ENCODE results near the gene CHFR. TPM values are rescaled to one million over a fixed set of nuclear protein-coding genes. Genes with fewer than 3 reads are reported as not detected.

The CHFR gene
- total RNA-seq, 1 experiment from 2014 or later: 49.5 TPM

GRCh38 chr12:132853285-132854092 lies 33.9 kb downstream of the CHFR start:
- CTCF ChIA-PET: no interaction called here
- no peak for DNase-seq
- Mint-ChIP-seq H3K27me3 (ENCODE audit: unreplicated experiment) (no peaks in the 10 kb centered on the region), H3K4me1 (ENCODE audit: low read depth, unreplicated experiment) (no peaks in the 10 kb centered on the region), H3K4me3 (ENCODE audit: low read depth, unreplicated experiment) (no peak overlapping the region), H3K9me3 (ENCODE audit: low read depth, unreplicated experiment) (no peaks in the 10 kb centered on the region), H3K27ac (ENCODE audit: unreplicated experiment) (no peak overlapping the region), H3K36me3 (ENCODE audit: insufficient read depth, unreplicated experiment) (peaks cover 76% of the 10 kb centered on the region)
- BruUV-seq (replicated peaks): no TSS peak
- intact Hi-C loops (cut with micrococcal nuclease; ENCODE audit: unreplicated experiment): no loop called here
- no peak for TF ChIP-seq CTCF (IDR thresholded peaks at IDR 0.05; ENCODE audit: unreplicated experiment)

- H3K27me3 Mint-ChIP-seq (ENCODE audit: unreplicated experiment): no peaks in the 10 kb centered on the region
- H3K36me3 Mint-ChIP-seq (ENCODE audit: insufficient read depth, unreplicated experiment): peaks cover 72% of the 10 kb centered on the region
- BruUV-seq (replicated peaks): no TSS peak
- H3K4me1 Mint-ChIP-seq (ENCODE audit: low read depth, unreplicated experiment): no peaks in the 10 kb centered on the region
- no peak overlapping the region for H3K27ac Mint-ChIP-seq (ENCODE audit: unreplicated experiment)
- no peak overlapping the region for H3K4me3 Mint-ChIP-seq (ENCODE audit: low read depth, unreplicated experiment)
- intact Hi-C loops (cut with micrococcal nuclease; ENCODE audit: unreplicated experiment): no loop called here
- no peak for TF ChIP-seq CTCF (IDR thresholded peaks at IDR 0.05; ENCODE audit: unreplicated experiment)
- no peaks in the 10 kb centered on the region for H3K9me3 Mint-ChIP-seq (ENCODE audit: low read depth, unreplicated experiment)
- CTCF ChIA-PET: interaction anchor here (0.6 to 1.2 kb wide), 2 partner anchors 11 to 55 kb away, joined by 3 read pairs; no protein-coding TSS in a partner anchor
- no peak for DNase-seq
Measured at GRCh38 chr12:132852496-132852895, 34.9 kb downstream of the CHFR start.

- TF ChIP-seq CTCF (IDR thresholded peaks at IDR 0.05; ENCODE audit: unreplicated experiment): no peak
- H3K36me3 Mint-ChIP-seq (ENCODE audit: insufficient read depth, unreplicated experiment): peaks cover 66% of the 10 kb centered on the region
- no TSS peak for BruUV-seq (replicated peaks)
- H3K27ac Mint-ChIP-seq (ENCODE audit: unreplicated experiment): no peak overlapping the region
- H3K4me1 Mint-ChIP-seq (ENCODE audit: low read depth, unreplicated experiment): no peaks in the 10 kb centered on the region
- H3K4me3 Mint-ChIP-seq (ENCODE audit: low read depth, unreplicated experiment): no peak overlapping the region
- no peak for DNase-seq
- no peaks in the 10 kb centered on the region for H3K9me3 Mint-ChIP-seq (ENCODE audit: low read depth, unreplicated experiment)
- no peaks in the 10 kb centered on the region for H3K27me3 Mint-ChIP-seq (ENCODE audit: unreplicated experiment)
- intact Hi-C loops (cut with micrococcal nuclease; ENCODE audit: unreplicated experiment): no loop called here
- CTCF ChIA-PET: interaction anchor here (1.2 kb wide), 1 partner anchor 12 kb away, joined by 3 read pairs; no protein-coding TSS in a partner anchor
Measured at GRCh38 chr12:132851465-132851864, 35.9 kb downstream of the CHFR start.

- CTCF ChIA-PET: no interaction called here
- intact Hi-C loops (cut with micrococcal nuclease; ENCODE audit: unreplicated experiment): no loop called here
- no peak overlapping the region for H3K27ac Mint-ChIP-seq (ENCODE audit: unreplicated experiment)
- no peak overlapping the region for H3K4me3 Mint-ChIP-seq (ENCODE audit: low read depth, unreplicated experiment)
- no peak for TF ChIP-seq CTCF (IDR thresholded peaks at IDR 0.05; ENCODE audit: unreplicated experiment)
- no peak for DNase-seq
- H3K4me1 Mint-ChIP-seq (ENCODE audit: low read depth, unreplicated experiment): no peaks in the 10 kb centered on the region
- H3K36me3 Mint-ChIP-seq (ENCODE audit: insufficient read depth, unreplicated experiment): peaks cover 64% of the 10 kb centered on the region
- no peaks in the 10 kb centered on the region for H3K9me3 Mint-ChIP-seq (ENCODE audit: low read depth, unreplicated experiment)
- no peaks in the 10 kb centered on the region for H3K27me3 Mint-ChIP-seq (ENCODE audit: unreplicated experiment)
- no TSS peak for BruUV-seq (replicated peaks)
Measured at GRCh38 chr12:132850291-132850690, 37.1 kb downstream of the CHFR start.

All from Calu3 (cell line).